GM08714 (cell line): ENCODE results near the gene VAV2.

Source experiments
- H3K4me3 ChIP-seq: fragments of 200-500 bp; sonication (Bioruptor generic); 2 replicates; pipeline ENCODE4 v1.5.1; 2014; ENCODE audit warnings: mild to moderate bottlenecking, low read length, inconsistent platforms
- ZNF274 ChIP-seq: IDR thresholded peaks from 2 replicates; pipeline ENCODE4 v1.6.1; 2012; ENCODE audit warnings: mild to moderate bottlenecking, low read depth, low read length

Gene VAV2, protein sequence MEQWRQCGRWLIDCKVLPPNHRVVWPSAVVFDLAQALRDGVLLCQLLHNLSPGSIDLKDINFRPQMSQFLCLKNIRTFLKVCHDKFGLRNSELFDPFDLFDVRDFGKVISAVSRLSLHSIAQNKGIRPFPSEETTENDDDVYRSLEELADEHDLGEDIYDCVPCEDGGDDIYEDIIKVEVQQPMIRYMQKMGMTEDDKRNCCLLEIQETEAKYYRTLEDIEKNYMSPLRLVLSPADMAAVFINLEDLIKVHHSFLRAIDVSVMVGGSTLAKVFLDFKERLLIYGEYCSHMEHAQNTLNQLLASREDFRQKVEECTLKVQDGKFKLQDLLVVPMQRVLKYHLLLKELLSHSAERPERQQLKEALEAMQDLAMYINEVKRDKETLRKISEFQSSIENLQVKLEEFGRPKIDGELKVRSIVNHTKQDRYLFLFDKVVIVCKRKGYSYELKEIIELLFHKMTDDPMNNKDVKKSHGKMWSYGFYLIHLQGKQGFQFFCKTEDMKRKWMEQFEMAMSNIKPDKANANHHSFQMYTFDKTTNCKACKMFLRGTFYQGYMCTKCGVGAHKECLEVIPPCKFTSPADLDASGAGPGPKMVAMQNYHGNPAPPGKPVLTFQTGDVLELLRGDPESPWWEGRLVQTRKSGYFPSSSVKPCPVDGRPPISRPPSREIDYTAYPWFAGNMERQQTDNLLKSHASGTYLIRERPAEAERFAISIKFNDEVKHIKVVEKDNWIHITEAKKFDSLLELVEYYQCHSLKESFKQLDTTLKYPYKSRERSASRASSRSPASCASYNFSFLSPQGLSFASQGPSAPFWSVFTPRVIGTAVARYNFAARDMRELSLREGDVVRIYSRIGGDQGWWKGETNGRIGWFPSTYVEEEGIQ

DNA sequence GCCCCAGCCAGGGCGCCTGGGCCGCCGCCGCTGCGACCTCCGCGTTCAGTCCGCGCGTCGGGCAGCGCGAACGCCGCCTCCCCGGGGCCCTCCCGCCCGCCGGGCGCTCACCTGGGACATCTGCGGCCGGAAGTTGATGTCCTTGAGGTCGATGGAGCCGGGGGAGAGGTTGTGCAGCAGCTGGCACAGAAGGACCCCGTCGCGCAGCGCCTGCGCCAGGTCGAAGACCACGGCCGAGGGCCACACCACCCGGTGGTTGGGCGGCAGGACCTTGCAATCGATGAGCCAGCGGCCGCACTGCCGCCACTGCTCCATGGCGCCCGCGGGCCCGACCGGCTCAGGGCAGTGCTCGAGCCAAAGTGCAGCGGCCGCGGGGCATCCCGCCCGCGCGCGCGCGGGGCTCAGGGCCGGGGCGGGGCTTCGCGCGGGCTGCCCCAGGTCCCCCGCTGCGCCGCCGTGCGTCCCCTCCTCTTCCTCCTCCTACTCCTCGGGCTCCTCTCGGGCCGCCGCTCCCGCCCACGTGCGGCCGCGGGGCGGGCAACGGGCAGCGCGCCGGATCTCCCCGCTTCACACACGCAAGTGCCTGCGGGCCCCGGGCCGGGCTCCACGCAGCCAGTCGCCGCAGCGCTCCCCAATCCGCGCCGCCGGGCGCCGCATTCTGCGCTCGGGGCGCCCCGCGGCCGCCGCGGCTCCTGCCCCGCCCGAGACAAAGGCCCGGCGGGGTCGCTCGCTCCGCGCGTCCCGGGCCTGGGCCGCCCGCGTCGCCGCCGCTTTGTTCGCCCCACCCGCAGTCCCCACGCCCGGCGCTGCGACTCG lies at the start of gene VAV2:
Gene VAV2 (minus strand): TSS at position 361 of the 816 bp plus-strand sequence. CDS start 46 bp downstream, at position 315.
- peak within 1 kb of the TSS; percentile 90 for H3K4me3 ChIP-seq

DNA sequence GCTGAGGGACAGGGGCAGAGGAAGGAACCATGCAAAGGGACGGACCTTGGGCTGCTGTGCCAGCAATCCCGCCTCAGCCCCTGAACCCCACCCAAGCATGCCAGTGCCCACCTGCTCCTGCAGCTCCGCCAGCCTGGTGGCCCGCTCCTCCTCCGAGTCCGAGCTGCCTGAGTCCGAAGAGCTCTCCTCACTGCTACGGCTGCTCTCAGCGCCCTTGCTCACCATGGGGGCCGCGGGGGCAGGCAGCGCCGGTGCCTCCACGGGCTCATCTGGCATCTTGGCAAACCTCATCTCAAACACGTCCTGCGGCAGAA lies 49.5 kb upstream of the VAV2 start:
- no peak for TF ChIP-seq ZNF274

More for the DNA sequence above, at the start of gene VAV2:
- no peak for TF ChIP-seq ZNF274

DNA sequence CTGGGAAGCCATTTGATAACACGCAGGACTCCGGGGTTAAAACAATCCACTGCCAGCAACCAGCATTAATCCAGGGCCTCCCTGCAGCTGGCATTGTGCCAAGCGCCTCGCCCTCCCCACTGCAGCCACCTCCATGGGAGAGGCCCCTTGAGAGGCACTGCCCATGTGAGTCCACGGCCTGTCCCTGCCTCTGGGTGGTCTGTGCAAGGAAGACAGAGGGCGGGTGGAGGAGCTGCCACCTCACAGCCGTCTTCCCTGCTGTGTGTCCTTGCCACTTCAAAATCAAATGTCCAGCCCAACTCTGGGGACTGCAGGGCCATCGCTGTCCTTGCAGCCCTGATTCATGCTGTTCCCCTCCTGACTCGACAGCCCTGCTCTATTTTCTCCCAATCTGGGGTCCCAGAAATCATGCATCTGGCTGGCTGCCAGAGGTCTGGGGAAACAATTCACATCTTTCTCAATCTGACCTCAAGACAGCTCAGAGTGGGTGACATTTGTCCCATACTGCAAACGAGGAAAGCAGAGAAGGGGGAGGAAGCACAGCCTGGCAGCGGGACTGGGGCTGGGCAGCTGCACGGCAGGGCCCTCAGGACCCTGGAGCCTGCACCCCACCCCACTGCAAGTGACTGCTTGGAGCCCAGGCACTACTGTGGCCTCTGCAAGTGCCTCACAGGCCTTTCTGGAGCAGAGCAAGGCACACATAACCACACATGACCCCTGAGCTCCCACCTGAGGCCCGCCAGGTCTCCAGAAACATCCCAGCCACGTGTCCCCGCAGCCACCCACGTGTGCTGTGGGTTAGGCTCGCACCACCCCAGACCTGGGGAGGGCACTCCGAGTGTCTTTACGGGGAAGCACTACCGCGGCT lies 48.9 kb upstream of the VAV2 start:
- TF ChIP-seq ZNF274 = no peak

More for the DNA sequence above, 49.5 kb upstream of the VAV2 start:
- no peak overlapping the region for H3K4me3 ChIP-seq

DNA sequence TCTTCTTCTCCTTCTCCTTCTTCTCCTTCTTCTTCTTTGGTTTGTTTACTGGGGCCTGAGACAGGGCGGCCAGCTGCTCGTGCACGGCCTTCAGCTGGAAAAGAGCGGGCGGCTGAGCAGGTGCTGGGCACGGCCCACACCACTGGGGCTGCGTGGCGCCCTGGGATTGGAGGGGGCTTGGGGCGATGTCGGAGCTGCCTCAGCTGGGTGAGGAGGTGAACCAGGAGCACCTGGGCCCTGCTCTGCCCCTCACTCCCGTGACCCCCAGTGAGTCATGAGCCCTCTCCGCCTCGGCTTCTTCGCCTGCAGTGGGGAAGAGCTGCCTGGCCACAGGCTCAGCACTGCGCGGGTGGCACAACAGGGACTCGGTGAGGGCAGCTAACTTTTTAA lies 48.0 kb upstream of the VAV2 start:
- no peak for TF ChIP-seq ZNF274
- no peak overlapping the region for H3K4me3 ChIP-seq

More for the DNA sequence above, 48.9 kb upstream of the VAV2 start:
- H3K4me3 ChIP-seq = no peak overlapping the region

DNA sequence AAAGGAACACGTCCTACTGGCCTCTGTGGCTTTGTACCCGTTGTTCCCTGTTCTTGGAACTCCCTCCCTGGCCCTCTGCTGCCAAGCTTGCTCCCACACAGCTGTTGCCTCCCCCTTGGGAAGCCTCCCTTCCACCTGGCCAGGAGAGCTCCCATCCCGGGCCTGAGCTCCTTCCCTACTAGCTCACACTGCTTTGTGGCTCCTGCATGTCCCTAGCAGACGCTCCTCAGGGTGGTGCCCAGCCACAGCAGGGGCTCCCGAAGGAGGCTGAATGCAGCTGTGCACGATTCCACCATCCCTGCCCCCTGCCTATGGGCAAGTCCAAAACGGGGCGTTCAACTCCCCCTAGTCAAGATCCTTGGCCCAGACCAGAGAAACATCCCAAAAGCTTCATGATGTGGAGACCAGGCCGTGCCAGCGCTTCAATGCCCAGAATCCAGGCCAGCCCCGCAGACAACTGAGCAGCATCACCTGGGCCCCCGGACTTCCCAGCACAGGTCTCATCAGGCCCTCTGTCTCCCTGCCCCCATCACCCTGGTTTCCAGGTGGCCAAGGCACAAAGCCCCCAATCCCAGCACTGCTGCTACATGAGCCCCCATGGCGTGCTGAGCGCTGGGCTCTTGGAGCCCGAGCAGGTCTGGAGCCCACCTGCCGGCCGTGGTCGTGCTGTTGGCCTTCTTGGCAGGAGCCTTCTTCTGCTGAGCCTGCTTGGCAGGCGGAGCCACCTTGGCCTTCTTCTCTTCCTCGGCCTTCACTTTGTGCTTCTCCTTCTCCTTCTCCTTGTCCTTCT lies 47.5 kb upstream of the VAV2 start:
- TF ChIP-seq ZNF274 = no peak

DNA sequence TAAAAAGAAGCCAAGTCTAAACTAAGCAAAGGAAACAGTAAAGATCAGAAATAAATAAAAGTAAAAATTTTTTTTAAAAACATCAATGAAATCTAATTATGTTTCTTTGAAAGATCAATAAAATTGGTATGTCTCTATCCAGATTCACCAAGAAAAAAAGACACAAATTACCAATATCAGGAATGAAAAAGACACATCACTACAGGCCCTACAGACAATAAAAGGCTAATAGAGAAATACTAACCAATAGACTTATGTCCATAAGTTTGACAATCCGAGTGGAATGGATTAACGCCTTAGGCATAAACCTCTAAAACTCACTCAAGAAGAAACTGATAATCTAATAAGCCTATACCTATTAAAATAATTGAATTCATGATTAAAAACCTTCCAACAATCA lies 45.5 kb upstream of the VAV2 start:
- no peak for TF ChIP-seq ZNF274
- H3K4me3 ChIP-seq = no peak overlapping the region

More for the DNA sequence above, 47.5 kb upstream of the VAV2 start:
- no peak overlapping the region for H3K4me3 ChIP-seq

DNA sequence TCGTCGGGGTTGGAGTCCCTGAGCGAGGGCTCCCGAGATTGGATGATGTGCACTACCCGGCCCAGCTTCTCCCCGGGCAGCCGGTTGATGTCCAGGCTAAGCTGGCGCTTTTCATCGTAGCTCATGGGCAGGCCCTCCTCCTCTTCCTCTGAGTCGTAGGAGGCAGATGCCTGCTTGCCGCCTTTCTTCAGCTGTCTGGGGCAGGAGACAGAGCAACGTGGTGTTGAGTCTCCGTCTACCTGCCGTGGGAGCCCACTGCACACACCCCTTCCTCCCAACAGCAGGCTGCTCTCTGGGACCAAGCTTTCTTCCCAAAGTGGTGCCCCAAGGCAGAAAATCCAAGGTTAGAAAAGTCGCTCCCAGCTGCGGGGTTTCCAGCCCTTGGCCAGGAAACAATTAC lies 44.0 kb upstream of the VAV2 start:
- no peak overlapping the region for H3K4me3 ChIP-seq

DNA sequence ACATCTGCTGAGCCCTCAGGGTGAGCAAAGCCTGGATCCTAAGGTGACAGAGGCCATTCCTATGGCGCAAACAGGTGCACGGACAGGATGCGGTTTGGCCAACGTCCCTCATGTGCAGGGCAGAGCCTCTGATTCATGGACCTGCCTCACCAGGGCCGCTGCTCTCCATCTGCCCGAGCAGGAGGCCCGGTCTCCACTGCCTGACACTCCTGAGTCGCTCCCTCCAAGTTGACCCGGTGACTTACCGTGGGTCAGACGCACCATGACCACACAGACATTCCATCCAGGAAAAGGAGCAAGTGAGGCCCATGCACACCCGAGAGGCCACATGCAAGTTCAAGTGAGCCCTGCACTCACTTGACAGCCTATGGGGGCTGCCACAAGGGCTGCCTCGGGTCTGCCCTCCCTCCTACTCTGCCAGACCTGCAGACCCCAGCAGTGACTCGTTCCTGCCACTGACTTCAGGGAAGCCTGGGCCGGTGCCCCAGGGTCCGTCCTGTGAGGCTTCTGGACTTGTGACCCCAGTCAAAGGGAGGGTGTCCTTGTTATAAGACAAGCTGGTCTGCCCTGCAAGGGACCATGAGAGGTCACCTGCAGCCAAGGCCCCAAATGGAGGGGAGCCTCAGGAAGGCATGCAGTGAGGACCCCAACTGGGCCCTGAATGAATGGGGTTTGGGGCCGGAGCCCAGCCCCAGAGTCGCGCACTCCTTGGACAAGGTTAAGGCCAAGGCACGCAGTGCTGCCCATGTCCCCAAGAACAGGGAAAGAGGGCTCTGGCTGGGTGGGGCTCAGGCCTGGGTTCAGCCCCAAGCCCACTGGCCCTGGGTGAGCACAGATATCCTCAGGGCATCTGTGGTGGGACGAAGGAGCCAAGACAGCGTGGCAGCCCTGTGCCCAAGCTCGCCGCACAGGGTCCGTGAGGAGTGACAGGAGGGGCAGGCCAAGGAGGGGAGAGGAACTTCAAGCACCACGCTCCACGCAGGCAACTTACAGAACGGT lies 43.2 kb upstream of the VAV2 start:
- H3K4me3 ChIP-seq = no peak overlapping the region
- no peak for TF ChIP-seq ZNF274

More for the DNA sequence above, 44.0 kb upstream of the VAV2 start:
- TF ChIP-seq ZNF274 = no peak

DNA sequence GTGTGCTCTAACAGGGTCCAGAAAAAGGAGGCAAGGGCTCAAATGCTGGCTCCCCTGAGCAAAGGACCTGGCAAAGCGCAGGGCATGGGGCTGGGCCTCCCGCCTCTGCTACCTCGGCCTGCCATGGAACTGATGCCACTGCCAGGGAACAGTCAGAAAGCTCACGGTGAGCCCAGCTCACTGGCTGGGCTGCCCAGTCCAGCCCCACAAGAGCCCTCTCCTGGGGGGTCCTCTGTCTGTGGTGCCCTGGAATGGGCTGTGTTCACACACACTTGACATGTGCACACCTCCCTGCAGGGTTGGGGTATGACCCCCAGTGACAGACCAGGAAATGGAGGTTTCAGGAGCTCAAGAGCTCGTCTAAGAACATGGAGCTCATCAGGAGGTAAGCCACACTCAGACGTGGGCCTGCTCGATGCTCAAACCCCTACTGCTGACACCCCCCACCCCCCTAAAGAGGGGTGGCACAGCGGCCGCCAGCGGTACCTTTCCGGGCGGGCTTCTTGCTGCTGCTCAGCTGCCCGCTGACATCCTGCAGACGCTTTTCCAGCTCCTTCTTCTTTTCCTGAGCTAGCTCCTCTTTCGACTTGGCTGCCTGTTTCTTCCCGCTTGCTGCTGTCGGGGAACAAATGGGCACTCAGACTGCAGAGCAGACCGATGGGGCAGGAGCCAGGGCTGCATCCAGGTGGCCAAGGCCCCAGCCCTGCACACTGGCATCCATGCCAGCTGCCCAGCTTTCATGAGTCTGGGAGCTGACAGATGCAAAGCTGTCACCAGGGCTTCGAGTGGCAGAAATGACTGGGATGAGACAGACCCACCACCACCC lies 42.3 kb upstream of the VAV2 start:
- TF ChIP-seq ZNF274 = no peak
- no peak overlapping the region for H3K4me3 ChIP-seq

DNA sequence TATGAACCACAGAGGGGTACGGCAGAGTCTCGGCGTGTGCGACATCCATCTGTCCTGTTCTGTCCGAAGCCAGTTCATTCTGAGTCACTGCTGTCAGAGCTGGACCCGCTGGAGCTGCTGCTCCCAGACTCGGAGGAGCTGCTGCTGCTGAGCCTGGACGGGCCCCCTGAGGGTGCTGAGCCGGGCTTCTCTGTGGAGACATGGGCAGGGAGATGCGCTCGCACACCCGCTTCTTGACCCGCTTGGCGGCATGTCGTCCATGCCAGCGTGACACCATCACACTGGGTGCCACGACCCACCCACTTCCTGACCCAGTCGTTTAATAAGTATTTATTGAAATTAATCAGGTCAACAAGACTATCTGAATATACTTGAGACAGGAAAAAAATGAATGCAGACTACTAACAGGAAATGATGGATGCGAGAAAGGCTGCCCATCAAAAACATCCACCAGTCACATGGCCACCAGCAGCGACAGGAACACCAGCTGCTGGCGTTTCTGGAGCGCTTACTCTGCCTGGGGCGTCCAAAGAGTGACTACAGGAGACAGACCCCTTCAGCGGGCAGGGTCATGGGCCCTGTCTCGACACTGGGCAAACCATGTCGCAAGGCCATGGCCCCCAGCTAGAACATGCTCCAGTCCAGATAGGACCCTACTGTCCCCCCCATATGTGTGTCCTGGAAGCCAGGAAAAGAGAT lies 41.5 kb upstream of the VAV2 start:
- no peak for TF ChIP-seq ZNF274

More for the DNA sequence above, 41.5 kb upstream of the VAV2 start:
- H3K4me3 ChIP-seq = no peak overlapping the region
